GM12801 (cell line): Measurements from ENCODE around the gene HADHB.

ENCODE experiments used
- TF ChIP-seq, protein P1 (sequence below): IDR thresholded peaks from one replicate; pipeline ENCODE4 v1.5.1; 2011; ENCODE audit warnings: control low read depth; ENCODE audit not compliant: insufficient read length; ENCODE audit errors: extremely low read depth

The HADHB gene

DNA sequence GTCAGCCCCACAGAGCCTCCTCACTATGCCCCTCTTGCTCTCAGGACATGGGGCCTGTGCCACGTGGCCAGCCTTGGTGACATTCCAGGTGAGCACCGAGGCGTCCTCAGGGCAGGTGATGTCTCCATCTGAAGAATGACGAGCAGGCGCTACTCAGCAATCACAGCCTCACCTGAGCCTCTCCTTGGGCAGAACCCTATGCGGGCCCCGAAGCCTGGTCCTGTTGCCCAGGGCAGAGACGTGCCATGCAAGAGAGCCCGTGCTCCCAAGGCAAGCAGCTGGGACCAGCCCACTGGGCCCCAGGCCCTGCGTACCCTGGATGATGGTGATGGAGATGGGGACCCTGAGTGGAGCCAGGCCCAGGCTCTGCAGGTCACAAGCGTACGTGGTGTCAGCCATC, 68.7 kb downstream of the HADHB start:
- TF ChIP-seq, protein P1, sequence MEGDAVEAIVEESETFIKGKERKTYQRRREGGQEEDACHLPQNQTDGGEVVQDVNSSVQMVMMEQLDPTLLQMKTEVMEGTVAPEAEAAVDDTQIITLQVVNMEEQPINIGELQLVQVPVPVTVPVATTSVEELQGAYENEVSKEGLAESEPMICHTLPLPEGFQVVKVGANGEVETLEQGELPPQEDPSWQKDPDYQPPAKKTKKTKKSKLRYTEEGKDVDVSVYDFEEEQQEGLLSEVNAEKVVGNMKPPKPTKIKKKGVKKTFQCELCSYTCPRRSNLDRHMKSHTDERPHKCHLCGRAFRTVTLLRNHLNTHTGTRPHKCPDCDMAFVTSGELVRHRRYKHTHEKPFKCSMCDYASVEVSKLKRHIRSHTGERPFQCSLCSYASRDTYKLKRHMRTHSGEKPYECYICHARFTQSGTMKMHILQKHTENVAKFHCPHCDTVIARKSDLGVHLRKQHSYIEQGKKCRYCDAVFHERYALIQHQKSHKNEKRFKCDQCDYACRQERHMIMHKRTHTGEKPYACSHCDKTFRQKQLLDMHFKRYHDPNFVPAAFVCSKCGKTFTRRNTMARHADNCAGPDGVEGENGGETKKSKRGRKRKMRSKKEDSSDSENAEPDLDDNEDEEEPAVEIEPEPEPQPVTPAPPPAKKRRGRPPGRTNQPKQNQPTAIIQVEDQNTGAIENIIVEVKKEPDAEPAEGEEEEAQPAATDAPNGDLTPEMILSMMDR = no peak

DNA sequence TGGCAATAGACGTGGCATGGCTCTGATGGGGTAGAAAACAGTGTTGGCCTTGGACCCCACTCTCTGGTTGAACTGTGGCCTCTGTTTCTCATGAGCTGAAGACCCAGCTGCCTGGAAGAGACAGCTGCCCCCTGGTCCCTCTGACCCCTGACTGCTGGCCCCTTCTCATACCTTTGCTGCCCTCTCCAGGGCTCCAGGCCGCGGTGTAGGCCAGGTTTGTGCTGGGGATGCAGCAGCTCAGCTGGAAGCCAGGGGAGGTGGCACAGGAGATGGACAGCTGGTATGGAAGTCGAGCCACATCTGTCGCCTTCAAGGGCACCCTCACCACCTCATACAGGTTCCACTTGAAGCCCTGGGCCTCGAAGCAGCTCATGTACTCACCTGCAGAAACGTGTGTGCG, 69.5 kb downstream of the HADHB start:
- TF ChIP-seq, protein P1 = no peak

DNA sequence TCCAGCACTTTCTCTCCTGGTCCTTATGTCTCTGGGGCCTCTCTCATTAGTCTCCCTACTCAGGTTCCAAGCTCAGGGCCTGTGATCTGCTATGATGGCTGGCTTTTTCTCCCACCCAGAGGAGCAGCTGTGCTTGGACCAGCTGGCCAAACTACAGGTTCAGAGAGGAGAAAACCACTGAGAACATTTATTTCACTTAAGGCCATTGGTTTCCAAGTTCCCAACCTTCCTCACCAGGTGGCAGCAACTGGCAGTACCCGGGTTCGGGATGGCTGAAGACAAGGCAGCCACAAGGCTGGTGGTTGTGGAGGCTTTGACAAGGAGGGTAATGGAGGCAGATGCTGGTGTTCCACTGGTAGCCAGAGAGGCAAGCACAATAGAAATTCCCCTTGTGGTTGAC, 71.3 kb downstream of the HADHB start:
- TF ChIP-seq, protein P1 = no peak

DNA sequence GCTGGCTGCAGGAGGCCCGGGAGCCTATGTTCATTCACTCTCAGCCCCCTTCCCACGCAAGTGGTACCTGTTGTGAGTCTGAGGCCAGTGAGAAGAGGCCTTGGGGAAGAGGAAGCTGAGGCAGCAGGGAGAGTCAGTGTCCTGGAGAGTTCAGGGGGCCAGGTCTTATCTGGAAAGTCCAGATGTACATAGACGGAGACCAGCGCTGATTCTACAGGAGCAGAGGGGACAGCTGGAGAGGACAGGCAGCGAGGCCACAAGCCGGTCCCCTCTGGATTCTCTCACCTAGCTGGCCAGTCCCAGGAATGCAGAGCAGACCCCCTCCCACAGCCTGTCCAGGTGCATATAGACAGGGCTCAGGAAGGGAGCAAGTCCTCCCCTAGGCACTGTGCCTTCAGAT, 72.1 kb downstream of the HADHB start:
- TF ChIP-seq, protein P1 = no peak

DNA sequence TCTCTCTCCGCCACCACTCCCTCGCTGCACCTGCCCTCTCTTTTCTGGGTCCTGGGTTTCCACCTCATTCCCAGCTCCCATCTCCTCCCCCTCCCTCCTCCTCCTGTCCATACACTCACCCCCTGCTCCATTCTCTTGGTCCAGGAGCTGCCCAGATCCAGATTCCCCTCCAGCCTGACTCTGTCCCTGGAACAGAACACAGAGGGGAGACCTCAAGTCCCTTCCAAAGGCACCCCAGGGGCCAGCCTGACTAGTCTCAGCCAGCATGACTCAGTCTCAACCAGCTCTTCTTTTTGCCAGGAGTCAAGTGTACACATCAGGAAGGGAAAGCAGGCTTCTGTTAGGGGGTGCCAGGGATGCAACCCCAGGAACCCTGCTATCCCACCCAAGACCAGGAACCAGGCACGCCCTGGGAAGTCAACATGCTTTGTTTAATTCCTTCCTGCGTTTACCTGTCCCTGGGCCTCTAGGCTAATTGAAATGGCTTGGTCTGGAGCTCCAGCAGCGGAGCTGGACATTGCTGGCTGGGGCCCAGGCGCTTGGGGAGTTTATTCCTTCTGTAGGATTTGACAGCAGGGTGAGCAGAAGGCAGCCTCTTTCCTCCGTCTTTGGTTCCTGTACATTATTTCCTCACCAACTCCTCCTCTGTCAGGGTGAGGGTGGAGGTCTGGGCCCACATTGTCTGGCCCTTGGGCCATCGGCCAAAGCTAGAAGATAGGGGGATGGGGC, 72.8 kb downstream of the HADHB start:
- TF ChIP-seq, protein P1 = no peak

DNA sequence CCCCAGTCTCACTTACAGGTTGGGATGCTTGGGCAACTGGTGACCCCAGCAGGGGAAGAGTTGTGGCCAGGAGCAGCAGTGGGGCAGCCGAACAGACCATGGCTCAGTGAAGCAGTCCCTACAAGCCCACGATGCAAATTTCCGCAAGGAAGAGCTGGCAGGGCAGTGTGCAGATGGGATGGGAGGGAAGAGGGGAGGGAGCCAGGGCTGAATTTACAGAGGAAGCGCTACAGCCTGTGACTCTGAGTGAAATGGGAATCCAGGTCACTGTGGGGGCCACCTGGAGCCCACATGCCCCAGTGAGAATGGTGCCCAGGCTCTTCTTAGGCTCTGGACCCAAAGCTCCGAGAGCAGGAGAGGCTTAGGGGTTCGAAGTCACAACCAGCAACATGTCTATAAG, 74.2 kb downstream of the HADHB start:
- TF ChIP-seq, protein P1 = no peak

DNA sequence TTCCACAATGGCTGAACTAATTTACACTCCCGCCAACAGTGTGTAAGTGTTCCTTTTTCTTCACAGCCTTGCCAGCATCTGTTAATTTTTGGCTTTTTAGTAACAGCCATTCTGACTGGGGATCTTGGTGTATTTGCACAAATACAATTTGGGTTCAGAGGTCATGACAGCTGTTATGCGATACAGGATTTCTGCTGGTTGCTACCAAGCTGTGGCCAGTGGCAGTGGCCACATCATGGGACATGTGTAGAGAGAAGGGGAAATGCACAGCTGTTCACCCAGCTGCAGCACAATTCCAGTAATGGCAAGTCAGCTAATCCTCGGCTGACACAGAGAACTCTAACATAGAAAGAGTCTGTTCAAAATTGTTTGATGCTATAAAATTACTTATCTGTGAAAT, 80.2 kb downstream of the HADHB start:
- TF ChIP-seq, protein P1 = no peak

DNA sequence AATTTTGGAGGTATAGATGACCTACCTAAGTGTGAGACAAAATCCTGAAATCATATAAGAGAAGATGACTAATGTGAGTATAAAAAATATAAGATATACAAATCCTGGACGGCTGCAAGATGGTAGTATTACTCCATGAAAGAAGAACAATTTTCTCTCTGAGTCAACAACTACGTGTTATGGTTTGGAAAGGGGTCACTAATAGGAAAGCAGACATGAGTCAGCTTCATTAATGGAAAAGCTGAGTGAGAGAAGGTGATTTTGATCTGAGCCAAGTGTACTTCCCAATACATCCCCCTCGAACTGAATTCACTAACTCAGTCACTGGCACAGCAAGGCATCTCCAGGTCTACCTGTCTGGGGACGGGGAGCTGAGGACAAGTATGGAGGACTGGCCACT, 81.1 kb downstream of the HADHB start:
- TF ChIP-seq, protein P1 = no peak
